IMR-90 (cell line): Measurements from ENCODE around the gene VEPH1. TPM values are rescaled to one million over a fixed set of nuclear protein-coding genes. Genes with fewer than 3 reads are reported as not detected.
A peak's percentile ranks its signal among the peaks of the same experiment; 100 is the strongest.

Source experiments
- ATAC-seq: fragments of 200-7000 bp; cut with Tn5 transposase; 2 replicates; pipeline ENCODE4 v1.9.1; 2020; ENCODE audit warnings: low read depth, mild to moderate bottlenecking, moderate library complexity
- BruUV-seq: library from RNA; stranded (reverse); fragments of 400-500 nt; replicated peaks from 2 replicates; lab custom pipeline; 2021; lab: Mats Ljungman, UMichigan
- CTCF ChIA-PET: fragments of 300-600 bp; formaldehyde crosslinking; extraction: SDS; loops from one replicate; lab custom pipeline; 2021; ENCODE audit warnings: antibody characterized with exemption; lab: Yijun Ruan, JAX
- POLR2A ChIA-PET: fragments of 300-600 bp; sonication (Branson Sonifier 250); formaldehyde crosslinking; loops from one replicate; lab custom pipeline; 2022; ENCODE audit warnings: antibody characterized with exemption; ENCODE audit not compliant: unreplicated experiment; lab: Charles Lee
- DNase-seq: peaks from one replicate; pipeline ENCODE4 v3.0.0; 2013
- H2AFZ ChIP-seq: replicated peaks from 2 replicates; pipeline ENCODE3; 2013; ENCODE audit warnings: low read length, mild to moderate bottlenecking; ENCODE audit not compliant: poor library complexity
- H2AK5ac ChIP-seq: 2 replicates; pipeline ENCODE4 v1.6.1; 2013; ENCODE audit warnings: low read depth, low read length, inconsistent platforms
- H2AK9ac ChIP-seq: replicated peaks from 2 replicates; pipeline ENCODE3; 2013; ENCODE audit warnings: mild to moderate bottlenecking, low read depth, low read length, moderate library complexity; ENCODE audit not compliant: poor library complexity
- H2BK120ac ChIP-seq: 2 replicates; pipeline ENCODE4 v1.6.1; 2013; ENCODE audit warnings: low read depth, low read length, inconsistent platforms
- H2BK15ac ChIP-seq: 3 replicates; pipeline ENCODE4 v1.6.1; 2013; ENCODE audit warnings: low read depth, low read length, inconsistent platforms
- H2BK20ac ChIP-seq: 2 replicates; pipeline ENCODE4 v1.6.1; 2013; ENCODE audit warnings: low read depth, mild to moderate bottlenecking, inconsistent platforms, low read length, moderate library complexity
- H2BK5ac ChIP-seq: 2 replicates; pipeline ENCODE4 v1.6.1; 2013; ENCODE audit warnings: mild to moderate bottlenecking, low read depth, low read length, inconsistent platforms; ENCODE audit not compliant: poor library complexity, severe bottlenecking
- H3K14ac ChIP-seq: replicated peaks from 2 replicates; pipeline ENCODE4 v1.6.1; 2013; ENCODE audit warnings: low read depth, low read length, inconsistent platforms
- H3K18ac ChIP-seq: 2 replicates; pipeline ENCODE4 v1.6.1; 2013; ENCODE audit warnings: low read depth, low read length, control low read depth
- H3K23ac ChIP-seq: 2 replicates; pipeline ENCODE4 v1.6.1; 2013; ENCODE audit warnings: low read depth, low read length, inconsistent platforms
- H3K27ac ChIP-seq: 2 replicates; pipeline ENCODE4 v1.5.1; 2013; ENCODE audit warnings: mild to moderate bottlenecking, control low read depth, low read length; ENCODE audit not compliant: insufficient read depth
- H3K27me3 ChIP-seq: 2 replicates; pipeline ENCODE4 v1.6.1; 2013; ENCODE audit warnings: low read length; ENCODE audit not compliant: control insufficient read depth, insufficient read depth
- H3K36me3 ChIP-seq: 2 replicates; pipeline ENCODE4 v1.6.1; 2013; ENCODE audit warnings: low read length, mixed read lengths; ENCODE audit not compliant: control insufficient read depth, insufficient read depth
- H3K4ac ChIP-seq: 2 replicates; pipeline ENCODE4 v1.6.1; 2013; ENCODE audit warnings: low read depth, low read length, inconsistent platforms
- H3K4me1 ChIP-seq: 2 replicates; pipeline ENCODE4 v1.6.1; 2013; ENCODE audit warnings: low read length, mixed read lengths; ENCODE audit not compliant: control insufficient read depth, insufficient read depth
- H3K4me2 ChIP-seq: 2 replicates; pipeline ENCODE4 v1.6.1; 2013; ENCODE audit warnings: low read depth, mild to moderate bottlenecking, control low read depth, low read length, moderate library complexity
- H3K4me3 ChIP-seq: 2 replicates; pipeline ENCODE4 v1.5.1; 2013; ENCODE audit warnings: low read depth, mild to moderate bottlenecking, control low read depth, low read length, moderate library complexity; ENCODE audit not compliant: insufficient read depth
- H3K56ac ChIP-seq: 2 replicates; pipeline ENCODE4 v1.6.1; 2013; ENCODE audit warnings: low read length, inconsistent platforms; ENCODE audit not compliant: insufficient read depth; ENCODE audit errors: extremely low read depth
- H3K79me1 ChIP-seq, 2 experiments: 2 replicates each; pipeline ENCODE4 v1.6.1; 2013; ENCODE audit warnings: low read length in 2 of 2, inconsistent platforms in 1 of 2, low read depth in 1 of 2
- H3K9ac ChIP-seq: 2 replicates; pipeline ENCODE4 v1.6.1; 2013; ENCODE audit warnings: low read depth, low read length, control low read depth
- H3K9me1 ChIP-seq: 2 replicates; pipeline ENCODE4 v1.6.1; 2013; ENCODE audit warnings: low read length, inconsistent platforms; ENCODE audit not compliant: insufficient read depth
- H3K9me3 ChIP-seq: 2 replicates; pipeline ENCODE4 v1.6.1; 2013; ENCODE audit warnings: low read length; ENCODE audit not compliant: control insufficient read depth, insufficient read depth
- H4K20me1 ChIP-seq: 2 replicates; pipeline ENCODE4 v1.6.1; 2013; ENCODE audit warnings: low read length, inconsistent platforms; ENCODE audit not compliant: insufficient read depth
- H4K5ac ChIP-seq: 2 replicates; pipeline ENCODE4 v1.6.1; 2013; ENCODE audit warnings: mild to moderate bottlenecking, low read depth, low read length, control low read depth
- H4K8ac ChIP-seq, 2 experiments: 2 replicates each; pipeline ENCODE4 v1.6.1; 2013; ENCODE audit warnings: low read depth in 2 of 2, low read length in 2 of 2, control low read depth in 1 of 2, inconsistent platforms in 1 of 2
- H4K91ac ChIP-seq: 2 replicates; pipeline ENCODE4 v1.6.1; 2013; ENCODE audit warnings: low read depth, low read length, inconsistent platforms; ENCODE audit not compliant: insufficient read depth
- CTCF ChIP-seq: conservative IDR thresholded peaks from 2 replicates; pipeline ENCODE4 v1.5.1; 2012; ENCODE audit warnings: mild to moderate bottlenecking, low read depth, low read length, improper control_type of control experiment
- MXI1 ChIP-seq: IDR thresholded peaks from 2 replicates; pipeline ENCODE4 v1.6.1; 2012; ENCODE audit warnings: low read depth, mild to moderate bottlenecking, low read length, moderate library complexity, borderline replicate concordance
- RAD21 ChIP-seq: IDR thresholded peaks from 2 replicates; pipeline ENCODE4 v1.6.1; 2012; ENCODE audit warnings: low read length, improper control_type of control experiment
- WGBS, 2 experiments: methylation state at CpG; one replicate each; pipeline versions ENCODE4 v1.1.5 to v1.1.7; 2013; ENCODE audit warnings: missing lambda C conversion rate in 2 of 2; ENCODE audit not compliant: insufficient read length in 1 of 2; ENCODE audit errors: extremely low coverage in 2 of 2; 5-methylcytosine and 5-hydroxymethylcytosine counted together
- dilution Hi-C: fragments of 300-500 bp; cut with HindIII; formaldehyde crosslinking; loops from one replicate; pipeline ENCODE4 v1.14.3; 2018; ENCODE audit warnings: low sequenced_read_pairs; ENCODE audit not compliant: unreplicated experiment
- in situ Hi-C: fragments of 300-500 bp; cut with MboI; formaldehyde crosslinking; loops from 3 replicates; pipeline ENCODE4 v1.14.3; 2019; ENCODE audit warnings: low sequenced_read_pairs, inconsistent platforms, mixed read lengths
- intact Hi-C: fragments of 100-400 bp; cut with micrococcal nuclease; formaldehyde crosslinking; loops from 2 replicates; pipeline ENCODE4 v1.10.0; 2022
- polyA plus RNA-seq, 3 experiments: library from polyadenylated mRNA; depleted of rRNA; stranded (reverse); fragments of >200 nt; gene quantifications; 2 replicates each; pipeline ENCODE4 v1.2.3, GENCODE V29; 2012; ENCODE audit warnings: low replicate concordance in 1 of 3
- total RNA-seq: library from RNA; depleted of rRNA; stranded (reverse); fragments of >200 nt; gene quantifications from 2 replicates; pipeline ENCODE4 v1.2.3, GENCODE V29; 2012

The VEPH1 gene
- total and polyA plus RNA-seq, 2 of the 4 experiments (the other 2 are of a cell fraction) = 30.5 to 130 TPM

GRCh38 chr3:157534725-157535161 lies 31.5 kb upstream of the VEPH1 start:
- Histone ChIP-seq H3K4me2 (no peak overlapping the region), H2BK5ac (no peak overlapping the region), H2BK120ac (peak overlapping the region; percentile 35; the same call in 1 of the 2 replicates), H3K9me3 (no peaks in the 10 kb centered on the region), H2BK15ac (peak overlapping the region; percentile 85; the same call in 1 of the 3 replicates), H4K5ac (no peak overlapping the region), H3K23ac (peak overlapping the region; percentile 13; the same call in 1 of the 2 replicates), H3K4ac (peak overlapping the region; percentile 58; the same call in 1 of the 2 replicates), H4K20me1 (no peaks in the 10 kb centered on the region), H4K91ac (peak overlapping the region; percentile 50; the same call in 1 of the 2 replicates), H3K4me1 (peaks cover 20% of the 10 kb centered on the region), H3K18ac (no peak overlapping the region), H3K27me3 (no peaks in the 10 kb centered on the region), H3K9me1 (peaks cover 16% of the 10 kb centered on the region), H3K14ac (no peak overlapping the region), H3K79me1 (peaks cover 6 to 24% of the 10 kb centered on the region in 2 experiments; a peak in 3 of 4 replicates), H3K56ac (no peak overlapping the region), H3K36me3 (no peaks in the 10 kb centered on the region), H2BK20ac (no peak overlapping the region; the same call in 1 of the 2 replicates), H3K27ac (no peak overlapping the region), H4K8ac (peak overlapping the region in 1 of 2 experiments; percentile 32; a peak in 2 of 4 replicates), H2AK9ac (peak overlapping the region; percentile 68), H2AFZ (peak overlapping the region; percentile 38), H3K9ac (no peak overlapping the region), H3K4me3 (no peak overlapping the region), H2AK5ac (peak overlapping the region; percentile 70)
- in situ Hi-C loops = no loop called here
- intact Hi-C loops = loop anchor here (5.0 to 10.0 kb wide), 3 partner anchors 558 to 1260 kb away; partner anchors contain the start of gene SHOX2
- ATAC-seq (no peak), DNase-seq (no peak)
- BruUV-seq = no TSS peak
- dilution Hi-C loops = no loop called here
- WGBS, 2 experiments = no CpG with 5 or more reads among the region's 2 CpGs
- ChIA-PET POLR2A (no interaction called here), CTCF (no interaction called here)
- TF ChIP-seq MXI1 (no peak), RAD21 (no peak), CTCF (no peak)
